GM23338 (cell line): ENCODE results near the gene BMPR2. TPM values are rescaled to one million over a fixed set of nuclear protein-coding genes. Genes with fewer than 3 reads are reported as not detected.

Experiments used
- ATAC-seq: fragments of 200-7000 bp; cut with Tn5 transposase; 3 replicates; pipeline ENCODE4 v1.9.1; 2020
- DNase-seq: peaks from one replicate; pipeline ENCODE4 v3.0.0-alpha.2; 2015; ENCODE audit warnings: low spot score
- H2AFZ ChIP-seq: fragments of 200-600 bp; sonication (generic); 2 replicates; pipeline ENCODE4 v1.8.0; 2016; ENCODE audit warnings: antibody characterized with exemption, mild to moderate bottlenecking, moderate library complexity
- H3F3A ChIP-seq: fragments of 200-600 bp; sonication (generic); replicated peaks from 2 replicates; pipeline ENCODE4 v1.8.0; 2017; ENCODE audit warnings: antibody characterized with exemption, mixed run types, low read depth
- H3K27ac ChIP-seq: fragments of 200-600 bp; sonication (generic); 2 replicates; pipeline ENCODE4 v1.6.1; 2016; ENCODE audit warnings: low read depth
- H3K27me3 ChIP-seq: fragments of 200-600 bp; sonication (generic); 2 replicates; pipeline ENCODE4 v1.8.0; 2016; ENCODE audit warnings: mild to moderate bottlenecking, mixed run types, moderate library complexity; ENCODE audit not compliant: insufficient read depth
- H3K36me3 ChIP-seq: fragments of 200-600 bp; sonication (generic); 2 replicates; pipeline ENCODE4 v1.8.0; 2016; ENCODE audit warnings: mild to moderate bottlenecking; ENCODE audit not compliant: insufficient read depth
- H3K4me1 ChIP-seq: fragments of 200-600 bp; sonication (generic); 2 replicates; pipeline ENCODE4 v1.8.0; 2016; ENCODE audit warnings: mild to moderate bottlenecking, moderate library complexity; ENCODE audit not compliant: insufficient read depth
- H3K4me2 ChIP-seq: fragments of 200-600 bp; sonication (generic); 2 replicates; pipeline ENCODE4 v1.7.1; 2017; ENCODE audit warnings: mixed run types
- H3K4me3 ChIP-seq: fragments of 200-600 bp; sonication (generic); 2 replicates; pipeline ENCODE4 v1.6.1; 2016; ENCODE audit warnings: mixed run types
- H3K79me2 ChIP-seq: fragments of 200-600 bp; sonication (generic); replicated peaks from 2 replicates; pipeline ENCODE4 v1.8.0; 2017; ENCODE audit warnings: mild to moderate bottlenecking; ENCODE audit not compliant: insufficient read depth
- H3K9me2 ChIP-seq: fragments of 200-600 bp; sonication (generic); 2 replicates; pipeline ENCODE4 v1.8.0; 2017; ENCODE audit not compliant: insufficient read depth
- H4K20me1 ChIP-seq: fragments of 200-600 bp; sonication (generic); replicated peaks from 2 replicates; pipeline ENCODE4 v1.8.0; 2017; ENCODE audit warnings: mild to moderate bottlenecking; ENCODE audit not compliant: insufficient read depth
- H3K27ac Mint-ChIP-seq: 2 replicates; pipeline ENCODE4 v1.8.0; 2020; ENCODE audit warnings: inconsistent platforms, mild to moderate bottlenecking, moderate library complexity, mixed read lengths
- H3K27me3 Mint-ChIP-seq: 3 replicates; pipeline ENCODE4 v1.8.0; 2022; ENCODE audit warnings: low read depth, mild to moderate bottlenecking, moderate library complexity, mixed read lengths, inconsistent platforms; ENCODE audit not compliant: insufficient read depth, poor library complexity
- H3K36me3 Mint-ChIP-seq: 3 replicates; pipeline ENCODE4 v1.8.0; 2021; ENCODE audit warnings: low read depth, mild to moderate bottlenecking, inconsistent platforms, moderate library complexity, mixed read lengths
- H3K4me1 Mint-ChIP-seq: 3 replicates; pipeline ENCODE4 v1.8.0; 2020; ENCODE audit warnings: mild to moderate bottlenecking, inconsistent platforms, mixed read lengths
- H3K4me3 Mint-ChIP-seq: 3 replicates; pipeline ENCODE4 v1.8.0; 2021; ENCODE audit warnings: moderate library complexity, mild to moderate bottlenecking, inconsistent platforms, mixed read lengths
- H3K9me3 Mint-ChIP-seq: 3 replicates; pipeline ENCODE4 v1.8.0; 2020; ENCODE audit warnings: moderate library complexity, mild to moderate bottlenecking, inconsistent platforms, mixed read lengths
- CREB1 ChIP-seq: fragments of 250-450 bp; sonication (Bioruptor Pico); IDR thresholded peaks from 2 replicates; pipeline ENCODE4 v1.5.0; 2020; ENCODE audit warnings: low read depth, mild to moderate bottlenecking, moderate library complexity
- CTCF ChIP-seq, 2 experiments: fragments of 200-600 bp in 1 of 2; sonication (generic) in 1 of 2; conservative IDR thresholded peaks; 2 replicates each; pipeline versions ENCODE4 v1.5.1 to v1.6.1; 2016 to 2017; ENCODE audit warnings: antibody characterized with exemption in 2 of 2, low read depth in 2 of 2, mild to moderate bottlenecking in 2 of 2, moderate library complexity in 1 of 2
- ETS1 ChIP-seq: IDR thresholded peaks from 2 replicates; pipeline ENCODE4 v1.6.1; 2016; ENCODE audit warnings: antibody characterized with exemption
- EZH2phosphoT487 ChIP-seq: fragments of 200-600 bp; sonication (generic); IDR thresholded peaks from one replicate; pipeline ENCODE4 v1.8.1; 2018; ENCODE audit warnings: antibody characterized with exemption; ENCODE audit not compliant: unreplicated experiment
- JUNB ChIP-seq: IDR thresholded peaks from one replicate; pipeline ENCODE4 v1.6.1; 2016; ENCODE audit warnings: antibody characterized with exemption; ENCODE audit not compliant: unreplicated experiment
- NANOG ChIP-seq: IDR thresholded peaks from 2 replicates; pipeline ENCODE4 v1.6.1; 2016; ENCODE audit warnings: antibody characterized with exemption, borderline replicate concordance
- POLR2AphosphoS5 ChIP-seq: IDR thresholded peaks from 2 replicates; pipeline ENCODE4 v1.6.1; 2016; ENCODE audit warnings: antibody characterized with exemption, low read depth
- STAT1 ChIP-seq: IDR thresholded peaks from one replicate; pipeline ENCODE4 v1.6.1; 2016; ENCODE audit warnings: antibody characterized with exemption; ENCODE audit not compliant: unreplicated experiment
- ZNF114 ChIP-seq: fragments of 250-450 bp; sonication (Bioruptor Pico); IDR thresholded peaks from 2 replicates; pipeline ENCODE4 v1.5.0; 2020; ENCODE audit warnings: mild to moderate bottlenecking, moderate library complexity
- ZNF462 ChIP-seq: fragments of 250-450 bp; sonication (Bioruptor Pico); IDR thresholded peaks from 2 replicates; pipeline ENCODE4 v1.5.0; 2020; ENCODE audit warnings: mild to moderate bottlenecking, moderate library complexity
- polyA plus RNA-seq: library from polyadenylated mRNA; unstranded; fragments of >200 nt; fragmentation: Nextera tagmentation; extraction: Ambion mirVana; gene quantifications from 2 replicates; pipeline ENCODE4 v1.2.1, GENCODE V29; 2016
- total RNA-seq: library from RNA; depleted of rRNA; stranded (reverse); fragments of >200 nt; shearing (Covaris generic); gene quantifications from 2 replicates; pipeline ENCODE4 v1.2.3, GENCODE V29; 2014

The BMPR2 gene
- total and polyA plus RNA-seq, 2 experiments from 2014 or later = 6.7 to 21.6 TPM

GRCh38 chr2:202452744-202453143 lies 76.6 kb downstream of the BMPR2 start (continued):
- no peak for TF ChIP-seq CTCF (conservative IDR thresholded peaks at IDR 0.05; ENCODE audit: low read depth in 2 of 2)

- Histone ChIP-seq H3K27me3 (no peaks in the 10 kb centered on the region), H3K4me1 (no peaks in the 10 kb centered on the region; the same call in 1 of the 2 replicates), H3K4me2 (no peak overlapping the region), H3K79me2 (peaks cover 42% of the 10 kb centered on the region), H2AFZ (no peak overlapping the region), H3F3A (no peaks in the 10 kb centered on the region), H4K20me1 (no peaks in the 10 kb centered on the region; the same call in 1 of the 2 replicates), H3K36me3 (no peaks in the 10 kb centered on the region), H3K9me2 (no peaks in the 10 kb centered on the region), H3K4me3 (no peak overlapping the region), H3K27ac (no peak overlapping the region)
- Mint-ChIP-seq H3K27ac (no peak overlapping the region), H3K4me1 (no peaks in the 10 kb centered on the region), H3K4me3 (no peak overlapping the region), H3K27me3 (peaks cover 5% of the 10 kb centered on the region), H3K9me3 (peaks cover 2% of the 10 kb centered on the region; the same call in 1 of the 3 replicates), H3K36me3 (peaks cover 10% of the 10 kb centered on the region; the same call in 2 of the 3 replicates)
- ATAC-seq = no peak
- DNase-seq = no peak
- no peak for TF ChIP-seq EZH2phosphoT487
- TF ChIP-seq CREB1 (CRISPR knock-in tag) = no peak
- no peak for TF ChIP-seq ZNF462 (CRISPR knock-in tag)
- TF ChIP-seq NANOG = no peak
- TF ChIP-seq JUNB = no peak
- TF ChIP-seq CTCF (conservative IDR thresholded peaks at IDR 0.05; ENCODE audit: low read depth in 2 of 2) = no peak
- no peak for TF ChIP-seq POLR2AphosphoS5
- no peak for TF ChIP-seq ZNF114 (CRISPR knock-in tag)
- no peak for TF ChIP-seq ETS1
- no peak for TF ChIP-seq STAT1
Measured at GRCh38 chr2:202454536-202454935, 78.4 kb downstream of the BMPR2 start.
